AG08395 (cell line): Measurements from ENCODE around the gene JUP.

Source experiments
- DNase-seq: peaks from one replicate; pipeline ENCODE4 v3.0.0; 2012; ENCODE audit warnings: mixed read lengths, low spot score

JUP gene

DNA sequence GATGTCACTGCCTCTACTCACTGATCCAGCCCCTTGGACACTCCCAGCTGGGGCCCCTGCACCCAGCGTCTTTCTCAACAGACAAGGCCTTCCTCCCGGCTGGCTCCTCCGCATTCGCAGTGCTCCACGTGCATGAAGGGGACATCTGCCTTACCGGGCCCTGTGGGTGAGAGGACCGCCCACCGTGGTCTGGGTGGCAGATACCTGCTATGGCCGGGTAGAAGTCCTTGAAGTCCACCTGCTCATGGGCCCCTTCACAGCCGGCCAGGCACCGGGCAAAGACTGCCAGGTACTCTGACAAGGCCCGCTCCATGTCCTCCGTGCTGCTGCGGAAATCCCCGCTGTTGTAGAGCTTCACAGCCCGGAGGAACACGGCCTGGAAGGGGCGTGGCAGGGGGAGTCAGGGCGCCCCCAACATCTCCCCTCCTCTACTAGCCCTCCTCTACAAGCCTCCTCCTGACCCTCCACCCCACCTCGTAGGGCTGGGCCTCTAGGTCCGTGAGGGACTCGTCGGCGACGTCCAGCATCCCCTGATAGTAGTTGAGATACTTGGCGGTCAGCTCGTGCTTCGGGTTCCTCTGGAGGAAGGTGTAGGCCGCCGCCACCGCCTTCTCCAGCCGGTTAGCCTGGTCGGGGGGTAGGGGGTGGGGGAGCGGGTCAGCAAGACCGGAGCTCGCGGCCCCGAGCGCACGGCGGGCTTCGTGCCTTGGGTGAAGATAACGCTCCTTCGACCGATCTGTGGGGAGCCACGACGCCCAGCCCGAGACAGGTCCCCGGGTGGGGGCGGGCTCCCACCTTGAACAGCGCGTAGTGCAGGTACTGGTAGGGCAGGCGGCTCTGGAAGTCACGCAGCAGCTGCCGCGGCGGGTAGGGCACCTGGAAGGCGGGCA lies 24.4 kb upstream of the JUP start:
- no peak for DNase-seq

- DNase-seq: no peak
Observed at GRCh38 chr17:41806685-41807445, 20.4 kb upstream of the JUP start.

- DNase-seq: no peak
Observed at GRCh38 chr17:41803049-41804020, 16.8 kb upstream of the JUP start.

DNA sequence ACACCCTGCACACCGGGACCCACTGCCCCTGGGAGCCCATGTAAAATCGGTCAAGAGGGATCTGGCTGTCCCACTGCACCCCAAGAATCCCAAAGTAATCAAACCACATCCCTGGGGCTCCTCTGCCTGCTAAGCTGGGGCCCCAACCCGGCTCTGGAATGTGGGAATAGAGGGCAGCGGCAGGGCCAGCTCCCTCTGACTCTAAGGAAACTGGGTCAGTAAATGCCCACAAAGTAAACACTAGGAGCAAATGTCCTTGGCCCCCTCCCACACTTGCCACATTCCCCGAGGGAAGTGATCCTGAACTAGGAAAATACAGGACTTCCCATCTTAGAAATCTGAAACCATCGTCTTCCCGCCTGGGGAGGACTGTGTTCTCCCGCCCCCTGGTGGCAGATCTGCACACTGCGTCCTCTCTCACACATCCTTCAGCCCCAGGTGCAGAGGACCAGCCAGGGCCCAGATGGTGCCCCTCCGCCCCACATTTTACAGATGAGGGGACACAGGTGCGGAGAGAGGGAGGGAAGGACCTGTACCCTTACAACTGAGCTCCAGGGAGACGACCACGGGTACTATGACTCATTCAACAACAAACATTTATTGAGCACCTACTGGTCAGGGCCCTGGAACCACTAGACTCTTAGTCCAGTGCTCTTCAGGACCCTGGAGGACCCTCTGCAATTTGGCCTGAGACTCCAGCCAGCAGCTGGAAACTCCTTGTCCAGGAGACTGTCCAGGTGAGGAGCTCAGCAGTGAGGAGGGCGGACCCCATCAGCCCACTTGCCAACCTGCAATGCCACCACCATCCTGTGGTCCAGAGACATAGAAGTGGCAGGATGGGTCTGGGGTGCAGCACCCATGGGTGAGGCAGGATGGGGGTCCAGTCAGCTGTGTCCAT lies 15.1 kb upstream of the JUP start:
- DNase-seq: peak; percentile 81

DNA sequence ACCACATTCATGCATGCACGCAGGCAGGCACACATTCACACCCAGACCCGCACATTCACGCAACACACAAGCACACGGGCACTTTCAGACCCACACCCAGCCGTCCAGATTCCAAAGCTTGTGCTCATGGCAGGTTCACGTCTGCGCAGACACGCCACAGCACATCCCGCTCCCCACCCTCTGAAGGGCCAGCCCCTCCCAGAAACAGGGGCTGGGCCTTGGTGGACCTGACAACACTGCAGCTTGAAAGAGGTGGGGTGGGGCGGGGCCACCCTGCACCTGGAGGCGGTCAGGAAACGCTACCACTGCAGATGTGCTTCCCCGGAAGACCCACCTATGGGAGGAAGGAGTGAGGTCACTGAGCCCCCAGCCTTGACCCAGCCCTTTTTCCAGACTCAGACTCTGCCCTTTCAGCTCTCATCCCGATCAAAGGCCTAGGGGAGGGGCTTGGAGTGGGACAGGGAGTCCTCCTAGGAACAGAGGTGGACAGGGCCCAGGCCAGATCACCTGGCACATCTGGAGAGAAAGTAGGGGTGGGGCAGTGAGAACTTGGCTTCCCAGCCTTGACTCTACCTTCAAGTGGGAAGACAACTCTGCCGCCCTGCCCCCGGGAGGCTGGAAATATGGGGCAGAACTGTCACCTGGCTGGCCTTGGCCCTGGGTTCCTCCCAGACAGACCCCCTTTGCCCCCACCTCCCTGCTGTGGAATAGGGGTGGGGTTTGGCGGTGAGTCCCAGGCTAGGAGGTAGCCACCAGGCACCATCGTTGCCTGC lies 14.3 kb upstream of the JUP start:
- no peak for DNase-seq

GRCh38 chr17:41799366-41799765 lies 12.9 kb upstream of the JUP start:
- DNase-seq: no peak

DNA sequence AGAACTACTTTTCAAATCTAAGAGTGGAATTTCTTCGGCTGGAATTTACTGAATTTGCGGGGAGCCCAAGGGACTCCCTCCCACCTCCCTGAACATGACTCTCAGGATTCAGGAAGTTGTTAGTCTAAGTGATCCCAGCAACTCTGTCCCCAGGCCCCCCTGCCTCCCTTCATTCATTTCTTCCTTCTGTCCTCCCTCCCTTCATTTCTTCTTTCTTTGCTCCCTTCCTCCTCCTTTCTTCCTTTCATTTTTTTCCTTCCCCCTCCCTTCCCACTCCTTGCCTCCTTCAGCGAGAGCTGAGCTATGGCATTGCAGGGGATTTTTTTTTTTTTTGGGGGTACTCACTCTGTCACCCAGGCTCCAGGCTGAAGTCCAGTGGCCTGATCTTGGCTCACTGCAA lies 10.9 kb upstream of the JUP start:
- DNase-seq: no peak

DNA sequence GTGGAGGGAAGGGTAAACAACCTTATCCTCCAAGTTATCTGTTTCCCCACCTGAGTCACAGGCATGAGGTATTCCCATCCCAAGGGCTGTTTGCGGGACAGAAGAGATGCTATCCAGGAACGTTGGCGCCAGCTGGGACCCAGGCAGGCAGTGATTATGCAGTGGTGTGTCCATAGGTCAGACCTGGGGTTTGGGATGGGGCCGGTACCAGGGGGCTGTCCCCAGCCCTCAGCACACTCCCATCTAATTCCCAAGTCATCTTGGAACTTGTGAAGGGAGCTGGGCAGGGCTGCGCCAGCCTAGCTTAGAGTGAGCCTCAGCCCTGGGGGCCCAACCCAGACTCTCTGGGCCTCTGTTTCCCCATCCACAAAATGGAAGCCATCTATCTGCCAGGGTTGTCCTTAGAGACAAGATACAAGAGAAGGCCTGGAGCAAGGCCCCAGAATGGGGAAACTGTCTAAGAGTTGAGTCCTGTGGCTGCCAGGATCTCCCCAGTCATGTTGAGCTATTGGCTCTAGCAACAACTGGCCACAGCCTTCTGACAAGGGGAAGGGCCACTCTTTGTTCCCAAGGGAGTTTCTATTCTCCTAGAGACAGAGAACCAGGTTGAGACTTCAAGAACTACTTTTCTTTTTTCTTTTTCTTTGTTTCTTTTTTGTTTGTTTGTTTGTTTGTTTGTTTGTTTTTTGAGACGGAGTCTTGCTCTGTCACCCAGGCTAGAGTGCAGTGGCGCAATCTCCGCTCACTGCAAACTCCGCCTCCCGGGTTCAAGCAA lies 9.8 kb upstream of the JUP start:
- DNase-seq: no peak

GRCh38 chr17:41794540-41794975 lies 8.0 kb upstream of the JUP start:
- DNase-seq: no peak

DNA sequence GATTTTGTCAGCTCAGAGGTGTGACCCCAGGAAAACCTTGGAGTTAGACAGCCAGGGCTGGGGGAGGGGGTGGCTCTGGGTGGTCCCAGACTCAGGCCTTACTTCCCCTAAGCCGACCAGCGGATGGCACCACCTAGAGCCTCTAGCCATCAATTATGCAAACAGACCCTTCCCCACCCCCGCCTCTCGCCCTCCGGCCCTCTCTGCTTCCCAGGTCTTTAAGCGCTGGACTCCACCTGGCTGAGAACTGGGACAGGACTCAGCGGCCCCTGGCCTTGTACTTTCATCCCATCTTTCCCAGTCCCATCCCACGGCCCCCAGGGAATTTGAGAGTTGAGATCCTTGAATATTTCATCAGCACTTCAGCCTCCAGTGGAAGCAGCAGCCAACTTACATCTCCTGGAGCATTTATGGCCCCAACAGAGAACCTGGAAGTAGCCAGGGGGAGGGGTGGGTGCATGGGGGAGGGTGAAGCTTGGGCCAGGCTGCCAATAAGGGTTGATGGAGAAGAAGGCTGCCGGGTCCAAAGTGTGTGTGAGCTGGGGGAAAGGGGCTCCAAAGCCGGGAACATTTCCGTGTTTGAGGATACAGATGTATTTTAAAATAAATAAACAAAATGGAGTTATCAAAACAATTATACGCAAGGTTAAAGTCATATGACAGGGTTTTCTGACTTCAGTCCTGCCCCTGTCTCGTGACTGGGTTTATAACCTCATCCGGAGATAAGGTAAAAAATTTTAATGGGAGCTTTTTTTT lies 7.5 kb upstream of the JUP start:
- DNase-seq: no peak

DNA sequence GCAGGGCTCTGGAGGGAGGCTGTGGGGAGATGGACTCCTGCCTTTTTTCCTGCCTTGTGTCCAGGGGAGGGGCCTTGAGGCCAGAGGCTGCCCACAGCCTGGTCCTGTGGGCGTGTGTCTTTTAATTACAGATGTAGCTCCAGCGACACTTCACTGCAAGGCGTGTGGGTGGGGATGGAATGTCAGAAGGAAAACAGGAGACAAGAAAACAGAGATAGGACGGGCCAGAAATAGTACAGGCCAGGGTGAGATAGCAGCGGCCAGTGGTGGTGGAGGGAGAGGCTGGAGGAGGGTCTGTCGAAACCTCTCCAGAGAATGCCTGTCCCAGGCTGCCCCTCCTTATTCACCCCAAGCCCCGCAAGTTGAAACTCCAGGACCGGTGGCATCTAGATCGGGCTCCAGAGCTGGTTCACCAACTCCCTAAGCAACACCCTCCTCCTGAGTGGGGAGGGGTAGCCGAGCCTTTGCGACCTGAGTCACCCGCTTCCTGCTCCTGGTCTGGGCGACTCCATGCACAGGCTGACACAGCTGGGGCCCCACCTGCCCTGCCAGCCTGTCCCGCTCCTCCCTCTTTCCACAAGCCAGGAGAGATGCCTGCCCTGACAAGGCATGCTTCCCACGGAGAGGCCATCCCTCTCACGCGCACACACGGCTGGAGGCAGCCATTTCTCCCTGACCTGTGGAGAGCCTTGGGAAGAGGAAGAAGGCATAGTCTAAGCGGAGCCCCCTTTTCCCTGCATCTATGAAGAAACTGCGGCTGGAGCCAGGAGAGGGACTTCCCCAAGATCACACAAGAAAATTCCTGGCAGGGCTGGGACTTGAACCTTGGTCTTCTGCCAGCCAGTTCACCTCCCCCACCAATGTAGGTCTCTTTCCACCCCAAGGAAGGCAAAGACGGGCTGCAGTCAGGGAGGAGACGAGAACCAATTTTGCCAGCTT lies 6.6 kb upstream of the JUP start:
- no peak for DNase-seq

DNA sequence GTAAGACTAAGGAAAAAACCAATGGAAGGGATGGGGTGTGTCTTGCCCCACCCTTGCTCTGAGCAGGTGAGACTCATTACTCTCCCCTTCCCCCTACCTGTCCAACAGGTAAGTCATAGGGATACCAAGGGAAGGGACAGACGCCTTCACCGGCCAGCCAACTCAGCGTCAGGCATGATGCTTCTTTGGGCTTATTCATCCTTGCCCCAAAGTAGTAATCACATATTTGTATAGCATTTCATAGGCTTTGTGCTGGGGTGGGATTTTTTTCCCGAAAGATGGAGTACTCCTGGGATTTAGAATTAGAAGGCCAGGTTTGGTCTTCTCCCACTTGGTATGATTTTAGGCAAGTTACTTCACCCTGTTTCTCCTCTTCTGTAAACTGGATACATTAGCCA lies 509 bp upstream of the JUP start:
- DNase-seq: no peak

DNA sequence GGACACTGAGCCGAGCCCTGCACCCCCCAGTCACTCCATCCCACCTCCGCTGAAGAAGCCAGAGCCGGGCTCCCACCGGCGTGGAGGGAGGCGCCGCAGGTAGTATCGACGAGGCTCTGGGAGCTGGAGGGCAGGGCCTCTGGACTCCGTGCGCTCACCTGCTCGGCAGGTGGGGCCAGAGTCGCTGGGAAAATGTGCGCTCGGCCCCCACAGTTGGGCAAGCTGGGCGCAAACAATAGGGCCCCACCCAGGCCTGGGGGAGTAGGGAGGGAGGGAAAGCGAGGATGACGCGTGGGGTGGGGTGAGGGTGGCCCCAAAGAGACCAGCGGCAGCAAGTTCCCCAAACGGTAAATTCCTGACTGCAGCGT lies 668 bp downstream of the JUP start:
- DNase-seq: no peak

GRCh38 chr17:41785091-41785858 lies 1.2 kb downstream of the JUP start:
- DNase-seq: no peak

DNA sequence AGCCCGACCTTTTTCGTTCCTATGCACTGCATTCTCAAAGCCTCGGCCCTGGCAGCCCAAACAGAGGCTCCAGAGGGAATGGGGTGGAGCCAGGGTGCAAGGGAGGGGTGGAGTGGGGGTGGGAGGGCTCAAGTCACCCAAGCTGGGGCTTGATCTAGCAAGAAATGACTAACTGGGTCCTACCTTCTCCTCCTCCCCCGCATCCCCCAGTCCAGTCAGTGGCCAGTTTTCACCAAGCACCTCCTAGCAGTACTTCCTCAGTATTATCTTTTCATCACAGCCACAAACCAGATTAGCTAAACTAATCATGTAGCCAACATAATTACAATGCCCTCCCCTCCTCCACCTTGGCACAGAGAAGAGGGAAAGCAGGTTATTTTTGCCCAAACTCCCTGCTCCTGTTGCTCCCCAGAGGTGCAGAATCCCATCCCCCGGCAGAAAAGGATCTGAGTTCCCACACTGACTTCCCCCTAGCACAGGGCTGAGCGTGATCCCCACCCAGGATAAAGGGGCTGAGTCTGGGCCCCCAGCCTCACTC lies 2.2 kb downstream of the JUP start:
- no peak for DNase-seq

- DNase-seq: no peak
Observed at GRCh38 chr17:41782142-41782541, 4.4 kb downstream of the JUP start.
